IPS-15b (cell line): ENCODE measurements around the gene CDC123.
"Not testable (repeated sequence)": the region's sequence is repeated elsewhere in the genome, so short reads cannot be mapped to it uniquely, and the experiment has no call there.

ENCODE experiments used
- H3K27me3 ChIP-seq: one replicate; pipeline ENCODE4 v1.6.1; 2013; ENCODE audit warnings: low read length; ENCODE audit not compliant: control insufficient read depth, insufficient read depth
- H3K36me3 ChIP-seq: one replicate; pipeline ENCODE4 v1.6.1; 2013; ENCODE audit warnings: low read length; ENCODE audit not compliant: control insufficient read depth, insufficient read depth
- H3K4me1 ChIP-seq: one replicate; pipeline ENCODE4 v1.6.1; 2013; ENCODE audit warnings: mild to moderate bottlenecking, low read length; ENCODE audit not compliant: control insufficient read depth, insufficient read depth
- H3K4me3 ChIP-seq: one replicate; pipeline ENCODE4 v1.5.1; 2013; ENCODE audit warnings: low read depth, low read length
- H3K9ac ChIP-seq: one replicate; pipeline ENCODE4 v1.6.1; 2013; ENCODE audit warnings: low read depth, mild to moderate bottlenecking, low read length
- H3K9me3 ChIP-seq: one replicate; pipeline ENCODE4 v1.6.1; 2013; ENCODE audit warnings: mild to moderate bottlenecking, low read length; ENCODE audit not compliant: control insufficient read depth, insufficient read depth

Gene CDC123, protein sequence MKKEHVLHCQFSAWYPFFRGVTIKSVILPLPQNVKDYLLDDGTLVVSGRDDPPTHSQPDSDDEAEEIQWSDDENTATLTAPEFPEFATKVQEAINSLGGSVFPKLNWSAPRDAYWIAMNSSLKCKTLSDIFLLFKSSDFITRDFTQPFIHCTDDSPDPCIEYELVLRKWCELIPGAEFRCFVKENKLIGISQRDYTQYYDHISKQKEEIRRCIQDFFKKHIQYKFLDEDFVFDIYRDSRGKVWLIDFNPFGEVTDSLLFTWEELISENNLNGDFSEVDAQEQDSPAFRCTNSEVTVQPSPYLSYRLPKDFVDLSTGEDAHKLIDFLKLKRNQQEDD

DNA sequence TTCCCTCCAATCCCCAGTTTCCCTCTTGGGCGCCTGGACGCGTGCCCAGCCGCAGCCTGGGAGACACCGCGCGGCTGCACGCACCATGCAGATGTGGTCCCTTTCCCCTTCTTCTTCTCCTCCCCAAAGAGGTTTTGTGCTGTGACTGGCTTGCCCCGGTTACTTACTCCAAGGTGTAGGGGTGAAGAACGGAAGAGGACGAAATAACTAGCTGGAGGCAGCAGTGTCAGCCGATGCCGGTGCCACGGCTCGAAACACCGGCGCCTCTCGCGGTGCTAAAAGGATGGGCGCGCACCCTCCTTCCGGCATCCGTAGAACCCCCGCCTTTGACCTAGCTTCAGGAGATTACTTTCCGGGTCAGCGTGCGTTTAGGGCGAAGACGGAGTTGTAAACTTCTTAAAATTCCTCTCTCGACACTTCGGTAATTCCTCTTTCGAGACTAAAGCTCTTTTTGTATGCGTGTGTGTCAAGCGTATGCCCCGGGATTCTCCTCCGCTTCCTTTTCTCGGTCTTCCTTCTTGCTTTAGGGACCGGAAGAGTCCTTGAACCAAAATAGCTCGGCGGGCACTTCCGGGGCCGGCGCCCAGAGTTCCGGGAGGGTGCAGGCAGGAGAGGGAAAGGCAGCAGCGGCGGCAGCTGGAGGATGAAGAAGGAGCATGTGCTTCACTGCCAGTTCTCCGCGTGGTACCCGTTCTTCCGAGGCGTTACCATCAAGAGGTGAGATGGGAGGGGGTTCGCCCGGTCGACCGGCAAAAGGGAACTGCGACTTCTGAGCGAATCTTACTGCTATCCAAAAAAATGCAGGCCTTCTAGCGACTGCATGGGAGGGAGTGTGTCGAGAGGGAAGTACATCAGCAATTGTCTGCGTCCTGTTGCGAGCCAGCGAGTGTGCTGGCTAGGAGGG lies at the start of gene CDC123, which contains the start of gene NUDT5:
Gene CDC123 (plus strand): TSS at position 586 of the 904 bp plus-strand sequence. CDS start 58 bp downstream, at position 644.
Gene NUDT5 (minus strand): TSS at position 289 of the 904 bp plus-strand sequence. CDS start 9,600 bp downstream, outside the sequence.
- Histone ChIP-seq H3K9me3 (no peaks in the 10 kb centered on the region), H3K27me3 (no peaks in the 10 kb centered on the region), H3K36me3 (no peaks in the 10 kb centered on the region), H3K4me1 (peaks cover 3% of the 10 kb centered on the region), H3K9ac (peak within 1 kb of the TSS; percentile 86), H3K4me3 (peak within 1 kb of the TSS; percentile 86)

DNA sequence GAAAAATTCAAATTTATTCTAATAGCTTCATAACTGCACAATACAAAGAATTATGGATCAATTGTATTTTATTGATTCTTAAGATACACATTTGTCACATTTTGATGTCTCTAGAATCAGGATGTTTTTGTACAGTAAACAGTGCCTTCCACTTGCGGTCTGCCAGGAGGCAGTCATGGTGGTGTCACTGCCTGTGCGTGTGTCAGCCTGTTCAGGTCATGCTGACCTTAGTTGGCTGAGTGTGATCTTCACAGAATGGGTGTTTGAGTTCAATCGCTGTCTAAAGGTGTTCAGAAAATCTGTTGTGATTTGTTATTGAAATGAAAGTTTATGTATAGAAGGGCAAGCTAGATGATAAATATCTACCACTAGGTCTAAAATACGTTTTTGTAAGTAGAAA lies 45.8 kb upstream of the CDC123 start:
- H3K9ac ChIP-seq = no peak overlapping the region
- H3K27me3 ChIP-seq = no peaks in the 10 kb centered on the region
- no peaks in the 10 kb centered on the region for H3K4me1 ChIP-seq

DNA sequence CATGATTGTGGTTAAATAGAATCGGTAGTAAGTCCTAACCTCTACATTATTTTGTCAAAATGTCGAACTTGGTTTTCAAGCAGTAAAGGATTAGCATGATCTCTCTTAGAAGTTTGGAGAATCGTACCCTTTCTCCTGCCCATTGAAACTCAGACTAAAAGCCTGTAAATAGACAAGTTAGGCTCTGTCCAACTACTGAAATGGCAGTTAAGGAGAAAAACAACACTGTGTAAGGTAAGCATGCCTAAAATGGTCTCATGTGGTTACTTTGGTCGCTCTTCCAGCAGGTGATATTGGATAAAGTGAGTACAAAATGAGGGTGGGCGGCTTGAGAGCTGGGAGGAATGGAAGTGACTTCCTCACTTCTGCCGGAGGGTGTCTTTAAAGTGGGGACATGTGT lies 41.5 kb upstream of the CDC123 start:
- H3K9me3 ChIP-seq = no peaks in the 10 kb centered on the region
- no peak overlapping the region for H3K4me3 ChIP-seq
- H3K36me3 ChIP-seq = no peaks in the 10 kb centered on the region
- no peaks in the 10 kb centered on the region for H3K4me1 ChIP-seq
- H3K27me3 ChIP-seq = no peaks in the 10 kb centered on the region
- no peak overlapping the region for H3K9ac ChIP-seq

More for the DNA sequence above, 45.8 kb upstream of the CDC123 start:
- Histone ChIP-seq H3K4me3 (no peak overlapping the region), H3K36me3 (no peaks in the 10 kb centered on the region), H3K9me3 (no peaks in the 10 kb centered on the region)

DNA sequence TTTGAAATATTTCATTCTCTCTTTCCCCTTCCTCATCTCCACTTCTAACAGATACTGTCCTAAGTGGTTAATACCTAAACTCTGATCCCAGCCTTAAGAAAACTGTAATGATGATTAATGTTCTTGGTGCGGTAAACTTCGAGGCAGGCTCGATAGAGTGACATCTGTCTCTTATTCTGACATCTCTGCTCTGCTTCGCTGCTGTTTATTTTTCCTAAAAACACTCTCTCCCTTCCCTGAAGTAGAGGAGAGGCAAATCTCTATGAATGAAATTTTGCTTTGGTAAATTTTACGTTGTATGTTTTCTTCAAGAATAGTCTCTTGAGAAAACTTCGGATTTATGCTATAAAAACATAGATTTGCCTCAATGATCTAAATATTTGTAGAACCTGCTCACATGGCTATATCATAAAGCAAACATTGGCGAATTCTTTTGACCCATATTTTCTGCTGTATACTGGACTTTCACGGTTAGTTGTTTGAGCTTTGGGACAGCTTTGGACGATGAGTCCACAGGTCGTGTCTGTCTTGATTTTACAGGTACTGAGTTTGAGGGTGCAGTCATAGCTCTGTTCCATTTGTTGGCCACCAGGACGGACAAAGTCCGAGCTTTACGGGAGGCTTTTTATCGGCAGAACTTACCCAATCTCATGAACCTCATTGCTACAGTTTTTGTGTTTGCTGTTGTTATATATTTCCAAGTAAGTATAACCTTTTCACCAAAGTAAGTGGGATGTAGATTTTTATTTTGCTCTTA lies 39.4 kb upstream of the CDC123 start:
- H3K36me3 ChIP-seq = no peaks in the 10 kb centered on the region
- H3K4me1 ChIP-seq = no peaks in the 10 kb centered on the region
- no peak overlapping the region for H3K9ac ChIP-seq
- H3K9me3 ChIP-seq = no peaks in the 10 kb centered on the region
- no peak overlapping the region for H3K4me3 ChIP-seq
- no peaks in the 10 kb centered on the region for H3K27me3 ChIP-seq

DNA sequence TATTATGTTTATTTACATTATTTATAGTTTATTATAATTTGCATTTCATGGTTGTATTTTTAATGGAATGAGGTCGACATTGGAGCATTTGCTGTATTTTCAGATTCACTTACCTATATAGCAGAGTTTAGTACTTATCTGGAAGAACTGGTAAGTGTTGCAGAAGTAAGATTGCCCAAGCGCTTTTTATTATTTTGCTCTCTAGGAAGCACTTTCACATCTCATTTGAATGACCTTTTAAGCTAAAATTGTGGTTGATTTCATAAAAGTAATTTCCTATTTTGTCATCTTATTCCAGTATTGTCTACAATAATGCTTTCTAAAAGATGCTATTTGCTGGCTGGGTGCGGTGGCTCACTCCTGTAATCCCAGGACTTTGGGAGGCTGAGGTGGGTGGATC lies 37.9 kb upstream of the CDC123 start:
- Histone ChIP-seq H3K4me1 (no peaks in the 10 kb centered on the region), H3K9me3 (no peaks in the 10 kb centered on the region), H3K4me3 (no peak overlapping the region), H3K36me3 (no peaks in the 10 kb centered on the region), H3K9ac (no peak overlapping the region), H3K27me3 (no peaks in the 10 kb centered on the region)

DNA sequence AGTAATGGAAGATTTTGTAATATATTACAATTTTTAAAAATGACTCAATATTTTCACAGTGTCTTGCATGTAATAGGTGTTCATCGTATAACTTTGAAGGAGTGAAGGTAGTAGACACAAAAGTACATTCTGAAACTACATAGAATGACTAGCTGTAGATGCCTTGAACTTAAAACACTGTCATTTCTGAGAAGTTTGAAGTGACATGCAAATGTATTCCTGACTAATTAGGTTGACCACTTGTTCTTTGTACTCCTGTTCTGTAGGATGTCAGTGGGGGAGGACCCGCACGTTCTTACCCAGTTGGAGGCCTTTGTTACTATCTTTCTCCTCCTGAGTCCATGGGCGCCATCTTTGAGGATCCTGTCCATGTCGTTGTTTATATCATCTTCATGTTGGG lies 35.3 kb upstream of the CDC123 start:
- no peak overlapping the region for H3K4me3 ChIP-seq
- H3K27me3 ChIP-seq = no peaks in the 10 kb centered on the region
- H3K4me1 ChIP-seq = no peaks in the 10 kb centered on the region
- H3K36me3 ChIP-seq = no peaks in the 10 kb centered on the region
- H3K9me3 ChIP-seq = no peaks in the 10 kb centered on the region
- H3K9ac ChIP-seq = no peak overlapping the region

DNA sequence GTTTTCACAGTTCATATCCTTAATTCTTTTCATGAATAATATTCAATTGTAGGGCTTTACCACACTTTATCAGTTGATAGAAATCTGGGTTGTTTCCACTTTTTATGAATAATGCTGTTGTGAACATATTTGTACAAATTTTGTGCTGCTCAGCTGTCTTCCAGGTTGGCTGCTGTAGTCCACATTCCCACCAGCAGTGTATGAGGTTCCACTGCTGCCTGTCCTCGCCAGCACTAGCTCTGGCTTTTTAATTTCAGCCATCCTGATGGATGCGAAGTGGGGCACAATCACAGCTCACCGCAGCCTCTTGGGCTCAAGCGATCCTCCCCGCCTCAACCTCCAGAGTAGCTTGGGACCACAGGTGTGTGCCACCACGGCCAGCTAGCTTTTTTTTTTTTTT lies 33.1 kb upstream of the CDC123 start:
- peaks cover 3% of the 10 kb centered on the region for H3K36me3 ChIP-seq
- no peaks in the 10 kb centered on the region for H3K9me3 ChIP-seq
- no peak overlapping the region for H3K4me3 ChIP-seq
- H3K27me3 ChIP-seq = no peaks in the 10 kb centered on the region
- H3K9ac ChIP-seq = no peak overlapping the region
- no peaks in the 10 kb centered on the region for H3K4me1 ChIP-seq

DNA sequence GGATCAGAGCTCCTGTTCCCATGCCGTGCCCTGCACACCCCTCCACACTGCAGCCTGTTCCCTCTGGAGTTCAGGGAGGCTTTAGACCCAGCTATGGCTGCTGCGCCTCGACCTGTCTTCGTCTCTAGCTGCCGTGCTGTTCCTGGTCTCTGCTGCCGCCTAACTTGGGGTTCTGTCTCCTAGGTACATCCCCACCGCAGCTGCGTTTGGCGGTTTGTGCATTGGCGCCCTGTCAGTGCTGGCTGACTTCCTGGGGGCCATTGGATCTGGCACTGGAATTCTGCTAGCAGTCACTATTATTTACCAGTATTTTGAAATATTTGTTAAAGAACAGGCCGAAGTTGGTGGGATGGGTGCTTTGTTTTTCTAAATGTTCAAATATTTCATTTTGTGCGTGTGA lies 31.9 kb upstream of the CDC123 start:
- H3K36me3 ChIP-seq = peaks cover 8% of the 10 kb centered on the region
- no peaks in the 10 kb centered on the region for H3K27me3 ChIP-seq
- H3K9me3 ChIP-seq = no peaks in the 10 kb centered on the region
- no peak overlapping the region for H3K4me3 ChIP-seq
- H3K4me1 ChIP-seq = no peaks in the 10 kb centered on the region
- H3K9ac ChIP-seq = no peak overlapping the region

DNA sequence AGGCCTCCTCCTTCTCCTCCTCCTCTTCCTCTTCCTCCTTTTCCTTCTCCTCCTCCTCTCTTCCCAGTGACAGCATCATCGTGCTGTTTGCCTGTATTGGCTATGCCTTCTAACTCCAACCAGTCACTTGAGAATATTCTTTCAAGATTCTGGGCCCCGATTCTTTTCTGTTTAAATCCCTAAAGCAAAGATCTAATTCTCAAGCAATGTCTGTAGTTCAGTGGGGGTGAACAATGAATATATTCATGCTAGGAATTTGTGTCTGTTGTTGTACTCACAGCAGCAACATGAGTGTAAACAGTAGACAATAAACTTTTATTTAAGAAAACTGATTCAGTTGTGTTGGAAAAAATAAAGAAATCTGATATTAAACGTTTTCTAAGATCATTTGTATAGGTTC lies 31.0 kb upstream of the CDC123 start:
- H3K27me3 ChIP-seq = no peaks in the 10 kb centered on the region
- peaks cover 10% of the 10 kb centered on the region for H3K36me3 ChIP-seq

DNA sequence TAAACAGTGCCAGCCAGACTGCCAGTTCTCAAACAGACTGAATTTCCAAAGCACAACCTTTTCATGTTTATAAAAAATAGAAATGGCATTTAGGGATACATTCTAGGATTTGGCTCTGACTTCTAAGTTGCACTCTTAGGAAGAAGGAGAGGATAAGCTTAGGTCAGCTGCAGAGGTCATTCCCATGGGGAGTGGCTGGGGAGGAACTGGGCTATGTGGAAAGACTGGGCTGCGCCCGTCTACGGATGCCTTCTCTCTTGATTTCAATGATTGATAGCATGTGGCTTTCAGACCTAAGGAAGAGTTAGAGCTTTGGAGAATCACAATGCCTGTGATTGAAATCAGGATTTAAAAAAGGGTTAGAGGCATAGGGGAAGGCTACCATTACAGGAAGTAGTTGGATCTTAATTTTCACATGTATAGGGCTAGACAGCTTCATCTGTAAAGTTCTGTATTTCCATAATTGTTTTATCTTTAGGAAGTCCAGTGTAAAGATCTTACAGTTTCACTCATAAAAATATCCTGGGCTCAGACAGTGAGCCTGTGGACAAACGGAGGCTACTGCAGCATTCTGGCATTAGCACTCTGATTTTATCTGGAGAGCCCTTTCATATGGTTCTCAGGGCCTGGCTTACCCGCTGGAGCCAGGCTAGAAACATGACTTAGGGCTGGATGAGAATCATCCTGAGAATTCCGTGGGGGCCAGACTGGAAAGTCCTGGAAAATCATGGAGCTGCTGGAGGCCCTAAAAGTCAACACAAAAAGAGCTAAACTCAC lies 29.8 kb upstream of the CDC123 start:
- Histone ChIP-seq H3K4me3 (no peak overlapping the region), H3K27me3 (no peaks in the 10 kb centered on the region), H3K9me3 (no peaks in the 10 kb centered on the region), H3K9ac (no peak overlapping the region), H3K4me1 (no peaks in the 10 kb centered on the region), H3K36me3 (peaks cover 14% of the 10 kb centered on the region)

More for the DNA sequence above, 31.0 kb upstream of the CDC123 start:
- Histone ChIP-seq H3K4me3 (no peak overlapping the region), H3K4me1 (no peaks in the 10 kb centered on the region), H3K9ac (no peak overlapping the region), H3K9me3 (no peaks in the 10 kb centered on the region)

DNA sequence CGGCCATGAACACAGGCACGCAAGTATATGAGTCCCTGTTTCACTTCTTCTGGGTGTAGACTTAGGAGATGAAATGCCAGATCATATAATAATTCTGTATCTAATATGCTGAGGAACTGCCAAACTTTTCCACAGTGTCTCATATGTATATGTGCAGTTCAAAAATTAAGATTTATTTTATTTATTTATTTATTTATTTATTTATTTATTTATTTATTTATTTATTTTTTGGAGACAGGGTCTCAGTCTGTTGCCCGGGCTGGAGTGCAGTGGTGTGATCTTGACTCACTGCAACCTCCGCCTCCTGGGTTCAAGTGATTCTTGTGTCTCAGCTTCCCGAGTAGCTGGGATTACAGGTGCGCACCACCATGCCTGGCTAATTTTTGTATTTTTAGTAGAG lies 24.5 kb upstream of the CDC123 start:
- H3K9me3 ChIP-seq, H3K27me3 ChIP-seq, H3K9ac ChIP-seq, H3K4me3 ChIP-seq, H3K4me1 ChIP-seq: not testable (repeated sequence)
- H3K36me3 ChIP-seq = peaks cover 35% of the 10 kb centered on the region
